ENCODE data around the gene GSTM1.

DNA sequence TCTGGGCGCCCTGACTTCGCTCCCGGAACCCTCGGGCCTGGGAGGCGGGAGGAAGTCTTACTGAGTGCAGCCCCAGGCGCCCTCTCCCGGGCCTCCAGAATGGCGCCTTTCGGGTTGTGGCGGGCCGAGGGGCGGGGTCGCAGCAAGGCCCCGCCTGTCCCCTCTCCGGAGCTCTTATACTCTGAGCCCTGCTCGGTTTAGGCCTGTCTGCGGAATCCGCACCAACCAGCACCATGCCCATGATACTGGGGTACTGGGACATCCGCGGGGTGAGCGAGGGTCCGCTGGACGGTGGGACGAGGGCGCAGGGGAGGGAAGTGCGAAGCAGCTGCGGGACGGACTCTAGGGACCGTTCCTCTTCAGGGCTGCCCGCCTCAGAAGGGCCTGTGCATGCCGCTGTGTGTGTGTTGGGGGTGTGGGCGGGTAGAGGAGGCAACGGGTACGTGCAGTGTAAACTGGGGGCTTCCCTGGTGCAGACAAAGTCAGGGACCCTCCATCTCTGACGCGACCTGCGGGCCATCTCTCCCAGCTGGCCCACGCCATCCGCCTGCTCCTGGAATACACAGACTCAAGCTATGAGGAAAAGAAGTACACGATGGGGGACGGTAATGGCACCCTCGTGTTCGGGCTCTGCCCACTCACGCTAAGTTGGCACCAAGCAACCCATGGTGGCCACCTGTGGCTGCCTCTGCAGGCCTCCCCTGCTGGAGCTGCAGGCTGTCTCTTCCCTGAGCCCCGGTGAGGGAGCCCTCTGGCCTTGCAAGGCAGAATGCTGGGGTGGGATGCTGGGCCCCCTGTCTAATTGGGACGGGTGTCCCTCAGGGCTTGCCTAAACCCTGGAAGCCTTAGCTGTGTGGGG, at the start of gene GSTM1:
- TF ChIP-seq, protein P1, sequence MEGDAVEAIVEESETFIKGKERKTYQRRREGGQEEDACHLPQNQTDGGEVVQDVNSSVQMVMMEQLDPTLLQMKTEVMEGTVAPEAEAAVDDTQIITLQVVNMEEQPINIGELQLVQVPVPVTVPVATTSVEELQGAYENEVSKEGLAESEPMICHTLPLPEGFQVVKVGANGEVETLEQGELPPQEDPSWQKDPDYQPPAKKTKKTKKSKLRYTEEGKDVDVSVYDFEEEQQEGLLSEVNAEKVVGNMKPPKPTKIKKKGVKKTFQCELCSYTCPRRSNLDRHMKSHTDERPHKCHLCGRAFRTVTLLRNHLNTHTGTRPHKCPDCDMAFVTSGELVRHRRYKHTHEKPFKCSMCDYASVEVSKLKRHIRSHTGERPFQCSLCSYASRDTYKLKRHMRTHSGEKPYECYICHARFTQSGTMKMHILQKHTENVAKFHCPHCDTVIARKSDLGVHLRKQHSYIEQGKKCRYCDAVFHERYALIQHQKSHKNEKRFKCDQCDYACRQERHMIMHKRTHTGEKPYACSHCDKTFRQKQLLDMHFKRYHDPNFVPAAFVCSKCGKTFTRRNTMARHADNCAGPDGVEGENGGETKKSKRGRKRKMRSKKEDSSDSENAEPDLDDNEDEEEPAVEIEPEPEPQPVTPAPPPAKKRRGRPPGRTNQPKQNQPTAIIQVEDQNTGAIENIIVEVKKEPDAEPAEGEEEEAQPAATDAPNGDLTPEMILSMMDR (IDR thresholded peaks at IDR 0.05) = peak in 1 of 6 experiments; percentile 72
- peak in 1 of 2 donors; percentile 57 for TF ChIP-seq POLR2A (IDR thresholded peaks at IDR 0.05)

All from Peyer's patch (tissue), 4 donors.